Retinal pigment epithelial cell (primary cell): ENCODE measurements around the gene GPR162.
"Not testable (repeated sequence)": the region's sequence is repeated elsewhere in the genome, so short reads cannot be mapped to it uniquely, and the experiment has no call there.

Experiments
- DNase-seq: peaks from one replicate; pipeline ENCODE4 v3.0.0-alpha.2; 2010; ENCODE audit warnings: low read depth
- H3K4me3 ChIP-seq: 2 replicates; pipeline ENCODE4 v1.5.1; 2011; ENCODE audit warnings: mild to moderate bottlenecking, low read length, control low read depth, moderate library complexity
- TF ChIP-seq, protein P1 (sequence below): conservative IDR thresholded peaks from 2 replicates; pipeline ENCODE4 v1.5.1; 2011; ENCODE audit warnings: low read depth, low read length, control low read depth, inconsistent platforms

Gene GPR162

DNA sequence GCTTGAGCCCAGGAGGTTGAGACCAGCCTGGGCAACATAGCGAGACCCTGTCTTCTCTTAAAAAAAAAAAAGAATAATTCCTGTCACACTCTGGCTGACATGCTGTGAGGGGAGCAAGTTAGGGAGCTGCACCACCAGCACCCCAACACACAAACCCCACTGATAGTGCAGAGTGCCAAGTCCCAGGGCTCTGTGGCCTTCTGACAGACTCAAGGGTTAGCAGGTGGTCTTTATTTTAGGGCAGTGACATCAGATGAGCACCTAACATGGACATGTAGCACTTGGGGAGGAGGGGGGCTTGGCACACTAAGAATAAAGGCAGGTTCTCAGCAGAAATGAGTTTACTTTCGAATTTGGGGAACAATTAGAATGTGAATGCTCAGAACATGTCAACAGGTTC lies 37.2 kb downstream of the GPR162 start:
- H3K4me3 ChIP-seq, result no peak overlapping the region
- TF ChIP-seq, protein P1, sequence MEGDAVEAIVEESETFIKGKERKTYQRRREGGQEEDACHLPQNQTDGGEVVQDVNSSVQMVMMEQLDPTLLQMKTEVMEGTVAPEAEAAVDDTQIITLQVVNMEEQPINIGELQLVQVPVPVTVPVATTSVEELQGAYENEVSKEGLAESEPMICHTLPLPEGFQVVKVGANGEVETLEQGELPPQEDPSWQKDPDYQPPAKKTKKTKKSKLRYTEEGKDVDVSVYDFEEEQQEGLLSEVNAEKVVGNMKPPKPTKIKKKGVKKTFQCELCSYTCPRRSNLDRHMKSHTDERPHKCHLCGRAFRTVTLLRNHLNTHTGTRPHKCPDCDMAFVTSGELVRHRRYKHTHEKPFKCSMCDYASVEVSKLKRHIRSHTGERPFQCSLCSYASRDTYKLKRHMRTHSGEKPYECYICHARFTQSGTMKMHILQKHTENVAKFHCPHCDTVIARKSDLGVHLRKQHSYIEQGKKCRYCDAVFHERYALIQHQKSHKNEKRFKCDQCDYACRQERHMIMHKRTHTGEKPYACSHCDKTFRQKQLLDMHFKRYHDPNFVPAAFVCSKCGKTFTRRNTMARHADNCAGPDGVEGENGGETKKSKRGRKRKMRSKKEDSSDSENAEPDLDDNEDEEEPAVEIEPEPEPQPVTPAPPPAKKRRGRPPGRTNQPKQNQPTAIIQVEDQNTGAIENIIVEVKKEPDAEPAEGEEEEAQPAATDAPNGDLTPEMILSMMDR, result no peak
- no peak for DNase-seq

DNA sequence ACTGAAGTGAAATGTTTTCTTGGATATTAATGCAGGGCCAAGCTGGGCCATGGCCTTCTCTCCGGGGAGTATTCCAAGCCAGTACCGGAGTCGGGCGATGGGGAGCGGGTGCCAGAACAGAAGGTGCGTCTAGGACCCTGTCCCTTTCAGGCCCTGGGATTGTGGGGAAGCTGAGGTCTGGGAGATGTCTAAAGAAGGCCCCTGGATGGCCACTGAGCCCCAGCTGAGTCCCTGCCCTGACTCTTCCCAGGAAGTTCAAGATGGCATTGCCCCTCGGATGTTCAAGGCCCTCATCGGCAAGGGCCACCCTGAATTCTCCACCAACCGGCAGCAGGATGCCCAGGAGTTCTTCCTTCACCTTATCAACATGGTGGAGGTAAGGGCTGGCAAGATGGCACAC lies 38.5 kb downstream of the GPR162 start:
- TF ChIP-seq, protein P1, result no peak
- no peak overlapping the region for H3K4me3 ChIP-seq
- no peak for DNase-seq

DNA sequence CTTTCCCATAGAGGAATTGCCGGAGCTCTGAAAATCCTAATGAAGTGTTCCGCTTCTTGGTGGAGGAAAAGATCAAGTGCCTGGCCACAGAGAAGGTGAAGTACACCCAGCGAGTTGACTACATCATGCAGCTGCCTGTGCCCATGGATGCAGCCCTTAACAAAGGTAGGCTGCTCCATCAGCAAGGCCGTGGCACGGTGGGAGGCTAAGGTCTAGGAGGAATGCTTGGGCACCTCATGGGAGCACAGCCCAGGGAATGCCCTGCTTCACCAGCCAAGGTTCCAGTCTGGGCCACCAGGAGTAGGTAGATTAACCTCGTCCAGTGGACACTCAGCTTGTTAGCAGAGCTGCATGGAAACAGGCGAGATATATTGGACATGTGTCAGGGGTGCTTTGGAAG lies 39.3 kb downstream of the GPR162 start:
- H3K4me3 ChIP-seq, result no peak overlapping the region
- no peak for DNase-seq
- TF ChIP-seq, protein P1, result no peak

DNA sequence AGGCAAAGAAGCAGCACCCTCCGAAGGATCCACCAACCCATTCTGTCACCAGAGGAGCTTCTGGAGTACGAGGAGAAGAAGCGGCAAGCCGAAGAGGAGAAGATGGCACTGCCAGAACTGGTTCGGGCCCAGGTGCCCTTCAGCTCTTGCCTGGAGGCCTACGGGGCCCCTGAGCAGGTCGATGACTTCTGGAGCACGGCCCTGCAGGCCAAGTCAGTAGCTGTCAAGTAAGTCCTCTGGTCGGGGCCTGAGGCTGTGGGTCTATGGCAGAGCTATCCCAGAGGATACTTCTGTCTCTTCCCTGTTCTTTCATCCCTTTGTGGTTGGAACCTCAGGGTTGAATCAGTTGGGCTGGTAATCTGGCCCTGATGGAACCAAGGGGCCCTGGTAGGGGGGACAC lies 39.8 kb downstream of the GPR162 start:
- no peak overlapping the region for H3K4me3 ChIP-seq
- no peak for DNase-seq
- TF ChIP-seq, protein P1, result no peak

DNA sequence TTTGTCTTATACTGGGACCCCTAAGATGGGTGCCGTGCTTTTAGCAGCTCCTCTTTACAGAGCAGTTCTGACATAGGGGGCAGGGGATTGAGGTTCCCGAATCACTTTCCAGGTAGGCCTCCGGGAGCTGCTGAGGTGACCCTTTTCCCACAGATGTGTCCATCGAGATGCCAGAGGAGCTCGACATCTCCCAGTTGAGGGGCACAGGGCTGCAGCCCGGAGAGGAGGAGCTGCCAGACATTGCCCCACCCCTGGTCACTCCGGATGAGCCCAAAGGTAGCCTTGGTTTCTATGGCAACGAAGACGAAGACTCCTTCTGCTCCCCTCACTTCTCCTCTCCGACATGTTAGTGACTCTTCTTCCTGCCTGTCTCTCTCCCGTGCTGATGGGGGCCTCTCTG lies 41.4 kb downstream of the GPR162 start:
- DNase-seq, result no peak
- no peak overlapping the region for H3K4me3 ChIP-seq
- TF ChIP-seq, protein P1, result no peak

DNA sequence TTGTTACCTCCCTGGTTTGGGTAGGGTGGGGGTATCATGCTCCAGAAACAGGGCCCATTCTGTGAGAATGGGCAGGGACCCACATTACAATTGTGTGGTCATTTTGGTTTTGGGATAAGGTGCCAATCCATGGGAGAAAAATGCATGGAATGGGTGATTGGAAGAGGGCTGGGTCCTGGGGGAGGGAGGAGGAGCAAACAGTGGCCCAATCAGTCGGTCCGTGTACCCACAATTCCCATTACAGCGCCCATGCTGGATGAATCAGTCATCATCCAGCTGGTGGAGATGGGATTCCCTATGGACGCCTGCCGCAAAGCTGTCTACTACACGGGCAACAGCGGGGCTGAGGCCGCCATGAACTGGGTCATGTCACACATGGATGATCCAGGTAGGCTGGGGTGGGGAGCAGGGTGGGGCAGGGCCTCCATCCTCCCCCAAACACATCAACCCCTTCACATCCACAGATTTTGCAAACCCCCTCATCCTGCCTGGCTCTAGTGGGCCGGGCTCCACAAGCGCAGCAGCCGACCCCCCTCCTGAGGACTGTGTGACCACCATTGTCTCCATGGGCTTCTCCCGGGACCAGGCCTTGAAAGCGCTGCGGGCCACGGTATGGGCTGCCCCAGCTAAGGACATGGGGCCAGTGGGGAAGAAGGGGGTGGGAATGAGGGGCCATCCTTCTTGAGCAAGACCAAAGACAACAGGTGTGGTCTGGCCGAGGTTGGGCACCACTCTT lies 42.1 kb downstream of the GPR162 start:
- no peak for DNase-seq
- TF ChIP-seq, protein P1, result no peak
- H3K4me3 ChIP-seq, result no peak overlapping the region

DNA sequence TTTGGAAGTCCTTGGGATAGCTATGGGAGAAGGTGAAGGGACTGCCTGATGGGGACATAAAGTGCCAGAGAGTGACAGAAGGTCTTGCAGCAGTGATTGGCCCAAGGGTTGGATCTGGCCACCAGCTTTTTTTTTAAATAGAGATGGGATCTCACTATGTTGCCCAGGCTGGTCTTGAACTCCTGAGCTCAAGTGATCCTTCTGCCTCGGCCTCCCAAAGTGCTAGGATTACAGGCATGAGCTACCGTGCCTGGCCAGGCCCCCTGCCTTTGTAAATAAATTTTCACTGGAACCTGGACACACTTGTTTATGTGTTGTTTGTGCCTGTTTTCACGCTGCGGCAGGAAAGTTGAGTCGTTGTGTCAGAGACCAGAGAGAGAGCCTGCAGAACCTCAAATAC lies 43.7 kb downstream of the GPR162 start:
- H3K4me3 ChIP-seq, DNase-seq: not testable (repeated sequence)
